GM13977 (cell line): ENCODE data around the gene RABEPK.
"Not testable (repeated sequence)": the region's sequence is repeated elsewhere in the genome, so short reads cannot be mapped to it uniquely, and the experiment has no call there.

Source experiments
- DNase-seq: peaks from one replicate; pipeline ENCODE4 v3.0.0; 2012; ENCODE audit warnings: low spot score
- CTCF ChIP-seq: IDR thresholded peaks from 2 replicates; pipeline ENCODE4 v1.5.1; 2012; ENCODE audit warnings: mild to moderate bottlenecking, control low read depth; ENCODE audit not compliant: insufficient read depth; ENCODE audit errors: extremely low read depth, missing control alignments
- in situ Hi-C: fragments of 300-500 bp; cut with MboI; formaldehyde crosslinking; loops from one replicate; pipeline ENCODE4 v1.12.0; 2022; ENCODE audit warnings: low sequenced_read_pairs, low pct_unique_long_range_greater_than_20kb, mixed read lengths, inconsistent platforms; ENCODE audit not compliant: unreplicated experiment

Gene RABEPK

GRCh38 chr9:125235804-125236519 is 35.6 kb downstream of the RABEPK start:
- DNase-seq, result no peak
- in situ Hi-C loops, result no loop called here

GRCh38 chr9:125236520-125237159 is 36.3 kb downstream of the RABEPK start:
- DNase-seq, in situ Hi-C loops: not testable (repeated sequence)

More at GRCh38 chr9:125235804-125236519, 35.6 kb downstream of the RABEPK start:
- TF ChIP-seq CTCF, result no peak

- no peak for DNase-seq
- in situ Hi-C loops, result no loop called here
- no peak for TF ChIP-seq CTCF
Observed at GRCh38 chr9:125238127-125238914, 38.0 kb downstream of the RABEPK start.

- in situ Hi-C loops, result no loop called here
- DNase-seq, result no peak
- TF ChIP-seq CTCF, result no peak
Observed at GRCh38 chr9:125238915-125239446, 38.6 kb downstream of the RABEPK start.

- in situ Hi-C loops, result no loop called here
- TF ChIP-seq CTCF, result no peak
- DNase-seq, result no peak
Observed at GRCh38 chr9:125239631-125240597, 39.6 kb downstream of the RABEPK start.

- TF ChIP-seq CTCF, result no peak
- in situ Hi-C loops, result no loop called here
- no peak for DNase-seq
Observed at GRCh38 chr9:125240649-125240999, 40.3 kb downstream of the RABEPK start.
